B cell (primary cell): ENCODE results near the gene PGS1. TPM values are rescaled to one million over a fixed set of nuclear protein-coding genes. Genes with fewer than 3 reads are reported as not detected.
A peak's percentile ranks its signal among the peaks of the same experiment; 100 is the strongest.

Experiments used
- ATAC-seq: fragments of 200-7000 bp; cut with Tn5 transposase; one replicate; pipeline ENCODE4 v1.10.0; 2021; ENCODE audit warnings: low read depth, mild to moderate bottlenecking, moderate number of reproducible peaks, moderate library complexity
- CTCF ChIA-PET: fragments of 350-600 bp; sonication (Branson Sonifier 250); formaldehyde crosslinking; loops from one replicate; lab custom pipeline; 2021; ENCODE audit warnings: antibody characterized with exemption, inconsistent platforms; lab: Charles Lee
- POLR2A ChIA-PET: fragments of 350-600 bp; sonication (Branson Sonifier 250); formaldehyde crosslinking; loops from one replicate; lab custom pipeline; 2021; ENCODE audit warnings: antibody characterized with exemption; lab: Charles Lee
- DNase-seq: peaks from one replicate; pipeline ENCODE4 v3.0.0; 2013
- H2AFZ ChIP-seq: 2 replicates; pipeline ENCODE4 v1.6.1; 2012; ENCODE audit warnings: mild to moderate bottlenecking, low read depth, low read length; ENCODE audit not compliant: insufficient read depth, poor library complexity, severe bottlenecking
- H3K27ac ChIP-seq, 2 donors: 1 replicate in 1 of 2; 2 replicates in 1 of 2; pipeline ENCODE4 v1.5.1; 2012 to 2013; ENCODE audit warnings: low read length in 2 of 2, mild to moderate bottlenecking in 2 of 2, moderate library complexity in 1 of 2
- H3K27me3 ChIP-seq, 4 experiments: fragments of 200-600 bp in 1 of 4; sonication (generic) in 1 of 4; replicated peaks in 1 of 4; 1 replicate in 2 of 4; 2 replicates in 2 of 4; pipeline versions ENCODE4 v1.6.1 to v1.7.0; 2013 to 2016; ENCODE audit warnings: low read length in 3 of 4, mild to moderate bottlenecking in 2 of 4, mixed read lengths in 1 of 4, moderate library complexity in 1 of 4; ENCODE audit not compliant: insufficient read depth in 4 of 4, control insufficient read depth in 3 of 4; ENCODE audit errors: control extremely low read depth in 1 of 4
- H3K36me3 ChIP-seq, 2 experiments: replicated peaks in 1 of 2; 1 replicate in 1 of 2; 2 replicates in 1 of 2; pipeline versions ENCODE4 v1.6.1 to v1.7.1; 2013; ENCODE audit warnings: low read length in 1 of 2; ENCODE audit not compliant: insufficient read depth in 2 of 2, control insufficient read depth in 1 of 2; ENCODE audit errors: control extremely low read depth in 1 of 2, extremely low read depth in 1 of 2
- H3K4me1 ChIP-seq, 2 donors: fragments of 200-600 bp in 1 of 2; sonication (generic) in 1 of 2; 1 replicate in 1 of 2; 2 replicates in 1 of 2; pipeline versions ENCODE4 v1.5.1 to v1.6.1; 2013 to 2017; ENCODE audit warnings: low read length in 2 of 2; ENCODE audit not compliant: control insufficient read depth in 2 of 2, insufficient read depth in 2 of 2
- H3K4me2 ChIP-seq: replicated peaks from 2 replicates; pipeline ENCODE3; 2012; ENCODE audit warnings: mild to moderate bottlenecking, low read depth, low read length; ENCODE audit not compliant: poor library complexity, severe bottlenecking
- H3K4me3 ChIP-seq, 5 experiments: fragments of 200-600 bp in 1 of 5; sonication (generic) in 1 of 5; 1 replicate in 3 of 5; 2 replicates in 2 of 5; pipeline versions ENCODE4 v1.5.1 to v1.7.0; 2011 to 2016; ENCODE audit warnings: low read length in 4 of 5, mild to moderate bottlenecking in 4 of 5, low read depth in 2 of 5, control low read depth in 1 of 5, moderate library complexity in 1 of 5; ENCODE audit not compliant: insufficient read depth in 1 of 5; ENCODE audit errors: control extremely low read depth in 1 of 5, extremely low read depth in 1 of 5
- H3K79me2 ChIP-seq: fragments of 200-600 bp; sonication (generic); one replicate; pipeline ENCODE4 v1.6.0; 2016; ENCODE audit warnings: low read length; ENCODE audit not compliant: control insufficient read depth, insufficient read depth
- H3K9ac ChIP-seq: fragments of 200-600 bp; sonication (generic); 2 replicates; pipeline ENCODE4 v1.6.1; 2017; ENCODE audit warnings: mild to moderate bottlenecking, low read length, moderate library complexity
- H3K9me3 ChIP-seq, 3 donors: one replicate each; pipeline versions ENCODE4 v1.6.1 to v1.7.1; 2013; ENCODE audit warnings: low read length in 2 of 3; ENCODE audit not compliant: control insufficient read depth in 2 of 3, insufficient read depth in 1 of 3; ENCODE audit errors: control extremely low read depth in 1 of 3
- H4K20me1 ChIP-seq: 2 replicates; pipeline ENCODE4 v1.6.0; 2012; ENCODE audit warnings: mild to moderate bottlenecking, low read length; ENCODE audit not compliant: insufficient read depth, control insufficient read depth, poor library complexity, severe bottlenecking
- H3K27ac Mint-ChIP-seq: one replicate; pipeline ENCODE4 v1.8.0; 2021; ENCODE audit warnings: mixed read lengths
- H3K27me3 Mint-ChIP-seq: one replicate; pipeline ENCODE4 v1.8.0; 2021; ENCODE audit warnings: mixed read lengths
- H3K4me1 Mint-ChIP-seq: one replicate; pipeline ENCODE4 v1.8.0; 2021; ENCODE audit warnings: mixed read lengths
- H3K4me3 Mint-ChIP-seq: one replicate; pipeline ENCODE4 v1.8.0; 2021; ENCODE audit warnings: mixed read lengths
- H3K9me3 Mint-ChIP-seq: one replicate; pipeline ENCODE4 v1.8.0; 2022; ENCODE audit warnings: mixed read lengths; ENCODE audit not compliant: insufficient read depth
- EZH2 ChIP-seq: IDR thresholded peaks from 2 replicates; pipeline ENCODE4 v1.6.1; 2012; ENCODE audit warnings: borderline replicate concordance, low read depth, mild to moderate bottlenecking, moderate library complexity, low read length; ENCODE audit not compliant: insufficient read depth, poor library complexity, severe bottlenecking
- WGBS: methylation state at CpG from one replicate; pipeline ENCODE4 v1.1.5; 2013; ENCODE audit warnings: missing lambda C conversion rate; ENCODE audit not compliant: insufficient coverage; 5-methylcytosine and 5-hydroxymethylcytosine counted together
- intact Hi-C: fragments of 100-400 bp; cut with micrococcal nuclease; formaldehyde crosslinking; loops from one replicate; pipeline ENCODE4 v1.10.0; 2022
- polyA plus RNA-seq: library from polyadenylated mRNA; depleted of rRNA; stranded (reverse); fragments of >200 nt; gene quantifications from 2 replicates; pipeline ENCODE4 v1.2.3, GENCODE V29; 2012
- total RNA-seq, 2 donors: library from RNA; stranded (reverse); fragments of 120-200 nt in 1 of 2; gene quantifications; 1 replicate in 1 of 2; 2 replicates in 1 of 2; pipeline versions ENCODE4 v1.2.3 to v1.2.4, GENCODE V29; 2013 to 2022
- TF ChIP-seq, protein P1 (sequence below): fragments of 200-600 bp; IDR thresholded peaks from one replicate; pipeline ENCODE4 v1.8.0; 2022; ENCODE audit warnings: antibody characterized with exemption, mild to moderate bottlenecking

PGS1 gene
- total and polyA plus RNA-seq, 2 donors (not counting 1 experiment from before 2014, with no cell fraction given): 85.1 to 88.3 TPM

DNA sequence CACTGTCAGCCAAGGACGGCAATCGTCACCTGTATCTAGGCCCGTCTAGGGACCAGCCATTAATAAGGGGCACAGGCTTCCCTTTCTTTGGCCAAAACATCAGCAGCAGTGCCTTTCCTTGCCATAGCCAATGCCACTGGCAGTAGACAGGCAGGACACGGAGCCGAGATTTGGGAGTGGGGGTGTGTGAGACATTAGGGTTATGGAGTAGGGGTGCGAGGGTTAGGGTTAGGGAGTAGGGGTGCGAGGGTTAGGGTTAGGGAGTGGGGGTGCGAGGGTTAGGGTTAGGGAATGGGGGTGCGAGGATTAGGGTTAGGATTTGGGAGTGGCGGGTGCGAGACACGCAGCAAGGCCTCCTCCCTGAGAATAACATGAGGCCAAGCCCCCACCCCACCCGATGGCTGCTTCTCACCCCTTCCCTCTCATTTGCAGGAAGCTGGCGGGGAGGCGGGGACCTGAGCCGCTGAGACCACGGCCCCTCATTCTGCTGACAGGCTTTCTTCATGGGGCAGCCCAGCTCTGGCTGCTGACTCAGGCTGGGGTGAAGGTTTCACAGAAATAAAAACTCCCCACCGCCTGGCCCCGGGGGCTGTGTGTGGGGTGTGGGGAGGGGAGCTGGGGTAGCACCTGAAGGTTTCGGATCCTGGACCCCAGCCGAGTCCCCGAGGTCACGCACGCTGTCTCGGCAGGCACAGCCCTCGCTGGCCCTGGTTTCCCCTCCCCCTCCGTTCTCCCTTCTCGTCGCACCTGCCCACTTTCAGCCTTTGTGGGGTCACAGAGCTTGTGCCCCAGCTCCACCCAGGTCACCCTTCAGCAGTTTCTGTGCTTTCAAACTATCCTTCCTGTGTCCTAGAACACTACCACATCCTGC lies 93.8 kb downstream of the PGS1 start:
- TF ChIP-seq, protein P1, sequence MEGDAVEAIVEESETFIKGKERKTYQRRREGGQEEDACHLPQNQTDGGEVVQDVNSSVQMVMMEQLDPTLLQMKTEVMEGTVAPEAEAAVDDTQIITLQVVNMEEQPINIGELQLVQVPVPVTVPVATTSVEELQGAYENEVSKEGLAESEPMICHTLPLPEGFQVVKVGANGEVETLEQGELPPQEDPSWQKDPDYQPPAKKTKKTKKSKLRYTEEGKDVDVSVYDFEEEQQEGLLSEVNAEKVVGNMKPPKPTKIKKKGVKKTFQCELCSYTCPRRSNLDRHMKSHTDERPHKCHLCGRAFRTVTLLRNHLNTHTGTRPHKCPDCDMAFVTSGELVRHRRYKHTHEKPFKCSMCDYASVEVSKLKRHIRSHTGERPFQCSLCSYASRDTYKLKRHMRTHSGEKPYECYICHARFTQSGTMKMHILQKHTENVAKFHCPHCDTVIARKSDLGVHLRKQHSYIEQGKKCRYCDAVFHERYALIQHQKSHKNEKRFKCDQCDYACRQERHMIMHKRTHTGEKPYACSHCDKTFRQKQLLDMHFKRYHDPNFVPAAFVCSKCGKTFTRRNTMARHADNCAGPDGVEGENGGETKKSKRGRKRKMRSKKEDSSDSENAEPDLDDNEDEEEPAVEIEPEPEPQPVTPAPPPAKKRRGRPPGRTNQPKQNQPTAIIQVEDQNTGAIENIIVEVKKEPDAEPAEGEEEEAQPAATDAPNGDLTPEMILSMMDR: no peak
- ChIA-PET POLR2A (no interaction called here), CTCF (interaction anchor here (0.5 kb wide), 1 partner anchor 25 kb away, joined by 3 read pairs; no protein-coding TSS in a partner anchor)
- no peak for ATAC-seq
- Histone ChIP-seq H3K36me3 (no peaks in the 10 kb centered on the region), H3K79me2 (no peaks in the 10 kb centered on the region), H3K9ac (no peak overlapping the region), H3K4me2 (no peak overlapping the region), H3K4me1 (peaks cover 0 to 6% of the 10 kb centered on the region in 2 donors), H3K27ac (no peak overlapping the region), H3K4me3 (no peak overlapping the region), H3K27me3 (peaks cover 0 to 4% (median 0%) of the 10 kb centered on the region in 4 experiments), H2AFZ (no peak overlapping the region), H3K9me3 (peaks cover 0 to 6% (median 0%) of the 10 kb centered on the region in 3 donors), H4K20me1 (no peaks in the 10 kb centered on the region)
- Mint-ChIP-seq H3K27me3 (peaks cover 9% of the 10 kb centered on the region), H3K9me3 (no peaks in the 10 kb centered on the region), H3K27ac (no peak overlapping the region), H3K4me3 (no peak overlapping the region), H3K4me1 (peaks cover 10% of the 10 kb centered on the region)
- intact Hi-C loops: no loop called here
- no peak for DNase-seq
- 78% methylated on average over 21 of the region's 29 CpGs for WGBS

DNA sequence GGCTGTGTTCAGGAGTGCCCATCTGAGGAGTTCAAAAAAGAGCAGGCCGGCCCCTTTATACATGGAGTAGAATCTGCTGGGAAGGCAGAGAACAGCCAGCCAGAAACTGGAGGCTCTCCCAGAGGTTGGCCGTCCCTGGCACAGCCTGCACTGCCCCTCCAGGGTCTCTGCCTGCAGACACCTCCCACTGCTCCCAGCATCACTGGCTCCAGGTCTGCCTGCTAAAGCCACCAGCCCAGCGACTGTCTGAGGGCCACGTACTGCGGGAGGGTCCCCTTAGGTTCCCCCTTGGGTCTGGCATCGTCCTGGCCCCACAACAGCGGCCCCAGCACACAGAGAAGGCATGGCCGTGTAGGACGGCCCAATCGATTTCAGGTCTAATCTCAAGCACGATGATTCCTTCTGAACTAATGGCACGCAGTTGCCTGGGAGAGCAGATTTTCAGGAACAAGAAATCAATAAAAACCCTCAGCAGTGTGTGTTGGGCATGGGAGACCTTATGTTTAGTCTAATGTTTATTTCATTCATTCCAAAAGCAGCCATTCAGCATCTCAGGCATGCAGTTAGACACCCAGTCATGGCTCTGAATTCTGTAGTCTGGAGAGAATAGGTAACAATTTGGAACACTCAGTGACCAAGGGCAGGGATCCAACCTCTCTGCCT lies 95.6 kb downstream of the PGS1 start:
- H3K4me3 ChIP-seq: no peak overlapping the region
- ATAC-seq (no peak), DNase-seq (no peak)
- 93% methylated on average over 10 of the region's 12 CpGs for WGBS
- no peaks in the 10 kb centered on the region for H3K79me2 ChIP-seq
- ChIA-PET CTCF (no interaction called here), POLR2A (no interaction called here)
- H3K9ac ChIP-seq: no peak overlapping the region
- H3K36me3 ChIP-seq: no peaks in the 10 kb centered on the region
- peaks cover 0 to 6% of the 10 kb centered on the region in 2 donors for H3K4me1 ChIP-seq
- Mint-ChIP-seq H3K27me3 (peaks cover 9% of the 10 kb centered on the region), H3K4me1 (peaks cover 10% of the 10 kb centered on the region), H3K27ac (peak overlapping the region; percentile 64), H3K4me3 (no peak overlapping the region), H3K9me3 (no peaks in the 10 kb centered on the region)
- no peaks in the 10 kb centered on the region for H4K20me1 ChIP-seq
- H3K9me3 ChIP-seq: peaks cover 0 to 6% (median 0%) of the 10 kb centered on the region in 3 donors
- no peak overlapping the region for H3K27ac ChIP-seq
- TF ChIP-seq, protein P1: no peak
- no peak for TF ChIP-seq EZH2
- intact Hi-C loops: no loop called here
- peaks cover 0 to 4% (median 0%) of the 10 kb centered on the region in 4 experiments for H3K27me3 ChIP-seq
- no peak overlapping the region for H2AFZ ChIP-seq
- no peak overlapping the region for H3K4me2 ChIP-seq
